NT2/D1 (cell line): ENCODE data around the gene GABRB3.

Source experiments
- SUZ12 ChIP-seq: IDR thresholded peaks from 2 replicates; pipeline ENCODE4 v1.6.1; 2011; ENCODE audit not compliant: insufficient read length, insufficient read depth; ENCODE audit errors: extremely low read depth
- YY1 ChIP-seq: IDR thresholded peaks from 2 replicates; pipeline ENCODE4 v1.6.1; 2011; ENCODE audit not compliant: insufficient read length, insufficient read depth

- TF ChIP-seq SUZ12 (no peak), YY1 (no peak)
These were observed 208.5 kb downstream of the GABRB3 start for GRCh38 chr15:26564361-26564760.
